Measurements from ENCODE around the gene BTD.
"Not testable (repeated sequence)": the region's sequence is repeated elsewhere in the genome, so short reads cannot be mapped to it uniquely, and the experiment has no call there.

The BTD gene, protein sequence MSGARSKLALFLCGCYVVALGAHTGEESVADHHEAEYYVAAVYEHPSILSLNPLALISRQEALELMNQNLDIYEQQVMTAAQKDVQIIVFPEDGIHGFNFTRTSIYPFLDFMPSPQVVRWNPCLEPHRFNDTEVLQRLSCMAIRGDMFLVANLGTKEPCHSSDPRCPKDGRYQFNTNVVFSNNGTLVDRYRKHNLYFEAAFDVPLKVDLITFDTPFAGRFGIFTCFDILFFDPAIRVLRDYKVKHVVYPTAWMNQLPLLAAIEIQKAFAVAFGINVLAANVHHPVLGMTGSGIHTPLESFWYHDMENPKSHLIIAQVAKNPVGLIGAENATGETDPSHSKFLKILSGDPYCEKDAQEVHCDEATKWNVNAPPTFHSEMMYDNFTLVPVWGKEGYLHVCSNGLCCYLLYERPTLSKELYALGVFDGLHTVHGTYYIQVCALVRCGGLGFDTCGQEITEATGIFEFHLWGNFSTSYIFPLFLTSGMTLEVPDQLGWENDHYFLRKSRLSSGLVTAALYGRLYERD

DNA sequence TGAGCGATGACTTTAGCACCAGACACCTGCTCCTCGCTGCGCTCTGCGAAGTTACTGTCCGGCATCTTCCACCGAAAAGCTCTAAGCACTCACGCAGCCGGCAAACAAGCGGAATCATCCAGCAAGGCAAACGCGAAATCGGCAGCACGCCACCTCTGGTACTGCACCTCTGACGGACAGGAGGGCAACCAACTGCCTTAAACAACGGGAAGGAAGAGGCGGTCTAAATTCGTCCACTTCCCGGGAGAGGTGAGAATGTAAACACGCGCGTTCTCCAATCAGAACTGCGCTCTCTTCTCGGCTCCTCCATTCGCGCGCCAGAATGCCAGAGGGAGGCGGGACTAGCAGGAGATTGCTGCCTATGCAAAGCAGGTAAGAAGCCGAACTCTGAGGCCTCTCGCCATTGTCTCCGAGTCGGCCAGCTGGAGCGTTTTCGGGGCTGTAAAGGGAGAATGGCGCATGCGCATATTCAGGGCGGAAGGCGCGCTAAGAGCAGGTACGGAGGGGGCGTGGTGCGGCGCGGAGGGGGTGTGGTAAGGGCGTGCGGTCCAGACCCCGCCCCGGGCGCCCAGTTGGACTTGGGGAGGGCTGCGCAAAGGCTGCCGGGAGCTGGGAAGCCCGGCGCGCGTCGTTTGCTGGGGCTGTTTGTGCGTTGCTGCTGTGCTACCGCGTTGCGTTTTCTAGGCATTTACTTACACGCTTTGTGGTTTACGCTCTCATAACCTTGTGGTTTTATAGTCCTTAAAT lies at the start of gene BTD, which contains the start of gene HACL1:
BTD (plus strand) TSS at position 347 of the 747 bp plus-strand sequence. CDS start 33,695 bp downstream, outside the sequence.
HACL1 (minus strand) TSS at position 171 of the 747 bp plus-strand sequence; CDS start at position 65, 106 bp downstream.
- DNase-seq = no peak

DNA sequence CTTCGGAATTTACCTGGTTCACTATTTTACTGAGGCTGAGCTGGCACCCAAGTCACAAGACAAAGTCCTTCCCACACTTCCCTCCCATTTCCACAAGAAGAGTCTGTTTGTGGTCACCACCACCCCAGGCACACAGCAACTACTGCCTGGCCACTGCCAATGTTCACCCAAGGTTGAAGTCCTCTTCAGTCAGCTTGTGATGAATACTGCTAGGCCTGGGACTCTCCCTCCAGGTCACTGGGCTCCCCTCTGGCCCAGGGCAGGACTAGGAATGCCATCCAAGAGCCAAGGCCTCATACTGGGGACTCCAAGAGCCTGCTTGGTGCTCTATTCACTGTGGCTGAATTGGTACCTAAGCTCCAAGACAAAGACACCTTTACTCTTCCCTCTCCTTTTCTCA lies 49.6 kb upstream of the BTD start:
- no peak for DNase-seq

DNA sequence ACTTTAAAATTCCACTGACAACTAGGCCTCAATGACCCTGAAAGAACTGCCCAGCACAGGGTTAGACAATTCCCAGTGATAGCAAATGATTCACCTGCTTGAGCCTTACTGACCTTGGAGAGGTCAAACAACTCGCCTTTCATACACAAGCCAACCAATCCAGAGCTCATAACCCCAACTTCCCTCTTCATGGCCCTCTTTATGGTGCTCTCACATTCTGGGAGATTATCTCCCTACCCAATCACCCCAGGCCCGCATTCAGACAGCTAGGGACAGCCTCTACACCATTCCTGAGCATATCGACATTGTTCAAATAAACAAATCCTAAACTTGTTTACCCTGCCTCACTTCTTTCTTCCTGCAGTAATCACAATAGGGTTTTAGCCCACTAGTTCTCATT lies 47.8 kb upstream of the BTD start:
- DNase-seq = no peak

DNA sequence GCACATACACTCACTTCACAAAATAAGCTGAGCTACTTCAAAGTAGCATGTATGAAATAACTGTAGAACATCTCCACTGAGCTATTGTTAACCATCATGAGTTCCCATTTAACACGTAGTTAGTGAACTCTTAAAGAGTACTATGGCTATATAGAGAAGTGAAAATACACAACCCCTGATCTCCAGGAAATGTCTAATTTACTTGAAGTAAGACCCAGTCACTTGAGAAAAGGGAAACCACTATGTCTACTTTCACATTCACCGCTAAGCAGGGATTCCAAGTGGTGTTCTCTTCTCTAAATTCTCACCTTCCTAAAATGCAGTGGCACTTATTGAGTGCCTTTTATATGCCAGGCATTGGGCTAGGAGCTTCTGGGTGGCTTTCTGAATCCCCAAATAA lies 45.0 kb upstream of the BTD start:
- no peak for DNase-seq

DNA sequence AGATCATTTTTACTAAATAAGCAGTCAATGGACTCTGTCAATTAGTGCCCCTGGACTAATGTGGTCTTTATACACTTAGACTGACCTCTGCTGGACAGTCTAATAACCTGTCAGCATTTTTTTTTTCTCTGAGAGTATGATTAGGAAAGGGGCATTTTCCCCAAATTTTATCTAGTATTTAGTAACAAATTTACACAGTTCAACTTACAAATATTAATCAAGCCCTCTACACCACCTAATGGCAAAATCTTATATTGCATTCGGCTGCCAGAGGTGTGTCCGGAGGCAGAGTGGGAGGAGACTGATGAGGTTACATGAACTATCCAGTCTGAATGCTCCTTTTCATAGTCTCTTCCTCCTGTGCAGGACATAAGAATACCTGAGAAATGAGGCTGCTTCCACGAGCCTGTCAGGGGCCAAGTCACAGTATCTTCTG lies 44.0 kb upstream of the BTD start:
- DNase-seq = no peak

DNA sequence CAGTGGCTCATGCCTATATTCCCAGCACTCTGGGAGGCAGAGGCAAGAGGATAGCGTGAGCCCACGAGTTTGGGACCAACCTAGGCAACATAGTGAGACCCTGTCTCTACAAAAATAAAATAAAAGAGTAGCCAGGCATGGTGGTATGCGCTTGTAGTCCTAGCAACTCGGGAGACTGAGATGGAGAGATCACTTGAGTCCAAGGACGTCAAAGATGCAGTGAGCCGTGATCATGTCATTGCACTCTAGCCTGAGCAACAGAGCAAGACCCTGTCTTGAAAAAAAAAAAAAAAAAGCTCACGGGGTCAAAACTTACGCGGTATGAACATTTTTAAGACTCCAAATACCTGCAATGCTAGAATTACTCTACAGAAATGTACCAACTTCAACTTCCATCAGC lies 43.0 kb upstream of the BTD start:
- DNase-seq = no peak

DNA sequence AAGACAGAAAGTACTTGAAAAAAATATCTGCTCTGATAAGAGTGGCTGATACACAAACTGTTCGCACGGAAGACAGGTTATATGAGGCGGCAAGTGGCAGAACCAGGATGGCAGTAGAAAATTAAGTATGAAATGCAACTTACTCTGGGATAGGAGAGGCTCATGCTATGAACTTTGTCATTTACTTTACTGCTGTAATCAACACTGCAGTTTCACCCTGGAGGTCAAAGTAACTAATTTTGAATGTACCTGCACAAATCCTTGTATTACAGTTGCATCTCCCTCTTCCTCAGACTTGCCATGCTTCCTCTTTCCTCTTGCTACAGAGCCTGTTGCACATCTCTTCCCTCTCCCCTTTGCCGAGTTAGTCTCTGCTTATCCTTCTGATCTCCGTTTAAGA lies 39.0 kb upstream of the BTD start:
- no peak for DNase-seq

DNA sequence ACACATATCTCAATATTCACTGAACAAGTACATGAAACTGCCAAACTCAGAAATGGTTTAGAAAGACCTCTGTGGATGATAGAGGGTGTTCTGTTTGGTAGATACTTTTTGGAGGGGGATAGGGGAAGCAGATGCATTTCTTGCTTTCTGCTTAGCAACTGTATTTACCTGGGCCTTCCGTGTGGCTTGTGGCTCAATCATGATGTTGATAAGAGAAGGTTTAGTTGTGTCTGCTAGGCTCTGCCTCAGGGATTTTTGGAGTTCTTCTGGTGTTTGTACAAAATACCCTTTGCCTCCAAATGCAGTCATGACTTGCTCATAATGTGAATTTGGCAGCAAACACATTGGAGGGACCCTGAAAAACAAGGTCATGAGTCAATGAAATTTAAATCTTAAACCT lies 38.4 kb upstream of the BTD start:
- DNase-seq = no peak

DNA sequence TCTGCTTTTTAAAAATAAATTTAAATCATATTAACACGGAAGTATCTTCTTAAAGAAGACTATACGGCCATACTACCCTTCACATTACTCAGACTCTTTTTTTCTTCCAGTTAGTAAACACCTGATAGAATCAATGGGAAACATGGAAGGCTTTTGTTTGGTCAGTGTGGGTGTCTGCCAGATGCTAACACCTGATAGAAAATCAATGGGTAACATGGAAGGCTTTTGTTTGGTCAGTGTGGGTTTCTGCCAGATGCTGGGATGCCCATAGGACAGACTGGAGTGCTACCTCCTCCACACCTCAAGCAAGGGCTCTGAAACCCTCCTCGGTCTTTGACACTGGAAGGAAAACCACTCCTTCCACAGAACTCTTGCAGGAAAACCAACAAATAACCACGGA lies 29.4 kb upstream of the BTD start:
- DNase-seq = no peak

DNA sequence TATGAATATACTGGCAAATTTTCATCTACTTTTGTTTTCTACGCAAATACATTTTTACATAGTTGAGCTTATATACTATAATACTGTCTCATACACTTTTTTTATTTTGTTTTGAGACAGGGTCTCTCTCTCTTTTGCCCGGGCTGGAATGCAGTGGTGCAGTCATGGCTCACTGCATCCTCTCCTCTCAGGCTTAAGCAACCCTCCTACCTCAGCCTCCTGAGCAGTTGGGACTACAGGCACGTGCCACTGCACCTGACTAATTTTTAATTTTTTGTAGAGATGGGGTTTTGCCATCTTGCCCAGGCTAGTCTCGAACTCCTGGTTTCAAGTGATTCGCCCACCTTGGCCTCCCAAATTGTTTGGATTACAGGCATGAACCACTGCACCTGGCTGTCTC lies 26.1 kb upstream of the BTD start:
- no peak for DNase-seq

DNA sequence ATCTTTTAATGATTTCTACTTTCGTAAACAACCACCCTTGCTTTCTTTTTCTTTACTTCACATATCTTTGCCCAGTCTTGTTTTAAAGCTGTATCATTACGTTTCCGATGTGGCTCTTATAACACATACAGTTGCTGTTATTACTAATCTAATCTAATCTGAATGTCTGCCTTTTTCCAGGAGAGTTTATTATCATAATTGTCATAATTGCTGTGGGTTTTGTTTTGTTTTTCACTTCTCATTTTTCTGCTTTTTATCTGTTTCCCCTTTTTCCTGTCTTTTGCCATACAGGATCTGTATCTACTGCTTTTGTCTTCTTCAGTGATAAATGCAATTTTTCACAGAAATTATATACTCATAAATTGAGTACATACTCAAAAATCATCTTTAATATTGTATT lies 25.1 kb upstream of the BTD start:
- no peak for DNase-seq

DNA sequence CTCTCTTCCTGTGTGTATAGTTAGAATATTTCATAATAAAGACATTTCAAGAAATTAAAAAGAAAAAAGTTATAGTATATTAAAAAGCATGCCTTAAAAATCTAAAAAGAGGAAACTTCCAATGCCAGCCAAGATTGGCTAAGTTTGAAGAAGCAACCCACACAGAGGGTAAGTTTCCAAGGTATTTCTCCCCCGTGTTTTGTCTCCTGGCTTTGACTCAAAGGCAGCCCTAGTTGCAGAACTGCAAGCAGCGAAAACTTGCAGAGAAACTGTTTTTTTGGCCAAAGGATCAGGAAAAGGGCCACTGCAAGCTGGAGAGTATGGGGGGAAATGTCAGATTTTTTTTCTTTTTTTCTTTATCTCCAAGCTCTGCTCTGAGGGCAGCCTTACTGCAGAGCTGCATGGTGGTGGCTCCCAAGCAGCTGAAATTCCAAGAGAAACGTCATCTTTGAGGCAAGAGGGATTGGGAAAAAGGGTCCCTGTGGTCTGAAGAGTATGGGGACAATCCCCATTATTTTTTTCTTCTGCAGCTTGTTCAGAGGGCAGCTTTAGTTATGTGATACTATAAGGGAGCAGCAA lies 23.2 kb upstream of the BTD start:
- DNase-seq = no peak

DNA sequence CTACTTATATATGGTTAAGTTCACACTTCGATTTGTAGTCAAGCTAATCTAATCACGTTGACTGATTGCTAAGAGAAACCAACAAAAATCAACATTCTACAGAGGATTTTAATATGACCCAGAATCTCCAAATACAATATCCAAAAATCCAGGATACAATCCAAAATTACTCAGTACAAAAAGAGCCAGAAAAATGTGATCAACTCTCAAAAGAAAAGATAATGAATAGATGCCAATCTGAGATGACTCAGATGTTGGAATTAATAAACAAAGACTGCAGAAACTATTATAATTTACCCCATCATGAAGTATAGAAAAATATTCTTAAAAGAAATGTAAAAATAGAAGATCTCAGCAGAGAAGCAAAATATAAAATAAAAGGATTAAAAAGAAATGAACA lies 22.5 kb upstream of the BTD start:
- no peak for DNase-seq

DNA sequence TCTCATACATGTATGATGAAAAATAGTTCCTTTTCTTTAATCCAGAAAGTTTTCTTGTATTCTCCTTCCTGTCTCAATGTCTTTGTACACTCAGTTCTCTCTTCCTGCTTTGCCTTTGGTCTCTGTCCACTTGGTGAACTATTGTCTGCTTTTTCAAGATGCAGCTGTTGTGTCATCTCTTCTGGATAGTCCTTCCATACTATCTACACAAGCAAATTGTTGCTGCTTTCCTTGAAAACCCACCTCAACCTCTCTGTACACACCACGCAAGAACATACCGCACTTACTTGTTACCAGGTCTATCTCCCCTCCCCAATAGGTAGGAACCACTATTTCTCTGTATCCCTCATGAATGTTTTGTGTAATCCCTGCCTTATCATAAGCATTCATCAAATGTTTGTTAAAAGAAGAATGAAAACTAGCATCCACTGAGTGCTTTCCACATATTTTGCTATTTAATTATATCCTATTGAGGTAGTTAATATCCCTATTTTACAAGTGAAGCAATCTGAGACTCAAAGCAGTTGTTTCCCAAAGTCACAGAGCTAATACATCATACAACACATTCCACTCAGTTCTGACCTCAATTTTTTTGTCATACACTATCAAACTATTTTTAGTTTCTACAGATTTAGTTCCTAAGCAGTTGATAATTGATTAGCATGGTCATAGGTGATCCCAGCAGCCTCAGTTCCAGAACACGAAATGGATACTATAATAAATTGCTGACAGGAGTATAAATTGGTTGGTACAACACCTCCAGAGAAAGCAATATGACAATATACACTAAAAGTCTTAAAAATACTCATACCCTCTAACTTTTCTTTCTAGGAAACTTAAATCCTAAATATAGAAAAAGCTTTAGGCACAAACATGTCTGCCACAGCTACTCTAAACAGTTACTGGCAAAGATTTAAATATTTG lies 19.8 kb upstream of the BTD start:
- no peak for DNase-seq

DNA sequence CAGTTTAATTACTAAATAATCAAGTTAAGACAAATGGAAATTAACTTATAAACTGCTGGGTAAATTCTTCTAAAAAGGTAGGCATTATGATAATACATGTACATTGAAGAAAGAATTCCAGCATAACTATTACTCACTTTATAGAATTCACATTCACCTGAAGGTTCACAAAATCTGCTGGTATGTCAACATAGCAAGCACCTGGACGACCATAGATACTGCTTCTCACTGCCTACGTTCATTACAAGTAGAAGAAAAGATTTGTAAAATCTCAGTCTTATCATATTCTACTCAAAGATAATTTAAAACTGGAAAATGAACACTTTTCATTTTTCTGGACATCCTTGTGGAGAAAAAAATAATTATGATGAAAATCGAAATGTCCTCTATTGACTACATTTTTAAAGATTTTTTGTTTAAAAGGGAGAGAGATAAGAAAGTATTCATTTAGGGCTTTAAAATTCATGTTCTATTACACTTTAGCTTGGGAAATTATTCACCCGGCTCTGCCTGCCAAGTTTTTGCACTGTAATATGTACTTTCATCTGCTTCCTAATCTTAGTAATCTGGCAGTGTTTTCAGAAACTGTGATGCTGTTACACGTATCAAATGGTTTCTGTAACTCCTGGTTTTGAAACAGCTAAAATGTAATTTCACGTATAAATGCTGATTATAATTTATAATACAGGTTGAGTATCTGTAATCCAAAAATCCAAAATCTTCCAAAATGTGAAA lies 16.3 kb upstream of the BTD start:
- no peak for DNase-seq

DNA sequence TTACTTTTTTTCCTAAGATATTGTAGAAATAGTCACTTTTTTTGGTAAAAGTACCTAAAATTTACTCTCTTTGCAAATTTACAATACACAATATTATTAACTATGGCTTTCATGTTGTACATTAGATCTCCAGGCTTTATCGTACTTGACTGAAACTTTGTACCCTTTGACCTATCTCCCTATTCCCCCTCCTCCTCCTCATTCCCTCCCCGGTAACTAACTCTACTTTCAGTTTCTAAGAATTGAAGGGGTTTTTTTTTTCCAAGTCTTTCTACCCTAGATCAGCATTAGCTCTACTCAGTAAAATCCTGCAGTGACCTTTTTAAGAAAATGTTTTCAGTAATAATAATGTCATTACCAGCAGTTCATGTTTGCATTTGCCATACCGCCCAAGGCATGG lies 10.3 kb upstream of the BTD start:
- DNase-seq = no peak

DNA sequence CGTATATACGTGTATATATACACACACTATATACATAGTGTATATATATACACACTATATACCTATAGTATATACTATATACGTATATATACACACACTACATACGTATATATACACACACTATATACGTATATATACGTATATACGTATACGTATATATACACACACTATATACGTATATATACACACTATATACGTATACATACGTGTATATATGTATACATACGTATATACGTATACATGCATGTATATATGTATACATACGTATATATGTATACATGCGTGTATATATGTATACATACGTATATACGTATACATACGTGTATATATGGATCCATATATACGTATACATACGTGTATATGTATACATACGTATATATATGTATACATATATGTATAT lies 9.6 kb upstream of the BTD start:
- no peak for DNase-seq

DNA sequence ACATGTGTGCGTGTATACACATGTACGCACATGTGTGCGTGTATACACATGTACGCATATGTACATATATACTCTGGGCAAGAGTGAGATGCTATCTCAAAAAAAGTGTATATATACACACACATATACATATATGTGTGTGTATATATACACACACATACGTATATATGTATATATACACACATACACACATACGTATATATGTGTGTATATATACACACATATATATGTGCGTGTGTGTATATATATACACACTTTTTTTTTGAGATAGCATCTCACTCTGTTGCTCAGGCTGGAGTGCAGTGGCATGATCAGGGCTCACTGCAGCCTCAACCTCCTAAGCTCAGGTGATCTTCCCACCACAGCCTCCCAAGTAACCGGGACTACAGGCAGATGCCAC lies 8.6 kb upstream of the BTD start:
- DNase-seq = no peak

DNA sequence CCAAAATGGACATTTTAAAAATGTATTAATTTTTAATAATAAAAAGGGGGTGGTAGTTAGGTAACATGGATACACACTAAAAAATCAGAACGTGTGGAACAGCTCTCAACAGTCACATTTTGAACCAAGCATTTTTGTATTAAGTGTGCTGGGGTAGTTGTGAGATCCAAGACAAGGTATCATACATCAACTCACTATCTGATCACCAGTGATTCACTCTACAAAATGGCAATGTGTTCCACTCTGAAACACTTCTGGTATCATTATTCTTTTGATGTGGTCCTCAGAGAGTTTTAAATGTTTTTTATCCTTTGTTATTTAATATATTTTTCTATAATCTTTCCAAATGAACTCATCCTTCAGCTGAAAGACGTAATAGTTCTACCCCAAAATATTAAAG lies 5.6 kb upstream of the BTD start:
- DNase-seq = no peak

DNA sequence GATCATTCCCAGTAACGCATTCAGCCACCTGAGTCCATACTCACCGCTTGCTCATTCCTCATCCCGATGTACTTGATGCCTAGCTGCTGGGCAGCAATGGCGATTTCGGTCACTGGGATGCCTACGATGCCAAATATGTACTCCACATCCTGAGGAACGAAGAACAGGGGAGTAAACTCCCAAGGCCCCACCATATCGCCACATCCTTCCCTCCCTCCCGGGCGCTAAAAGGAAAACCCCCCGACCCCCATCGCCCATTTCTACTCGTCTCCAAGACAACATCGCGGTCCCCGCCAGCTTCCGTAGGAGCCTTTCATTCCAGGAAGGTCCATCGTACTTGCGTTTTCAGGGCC lies 523 bp upstream of the BTD start:
- DNase-seq = no peak

DNA sequence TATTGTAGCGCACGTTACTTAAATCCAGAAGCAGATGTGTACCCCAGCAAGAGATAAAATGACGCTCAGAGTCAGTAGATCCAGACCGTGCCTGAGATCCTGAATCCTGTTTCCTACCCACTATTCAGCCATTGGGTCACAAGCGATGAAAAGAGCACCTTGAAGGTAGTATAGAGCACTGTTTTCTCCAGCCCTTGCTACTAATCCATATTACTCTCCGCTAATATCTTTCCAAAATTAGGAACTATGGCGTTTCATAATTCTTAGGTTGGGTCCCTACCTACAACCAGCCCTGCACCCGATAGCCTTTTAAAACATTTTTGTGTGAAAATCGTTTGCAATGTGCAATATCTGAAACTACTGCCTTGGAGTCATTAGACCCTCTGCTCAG lies 596 bp downstream of the BTD start:
- DNase-seq = no peak

DNA sequence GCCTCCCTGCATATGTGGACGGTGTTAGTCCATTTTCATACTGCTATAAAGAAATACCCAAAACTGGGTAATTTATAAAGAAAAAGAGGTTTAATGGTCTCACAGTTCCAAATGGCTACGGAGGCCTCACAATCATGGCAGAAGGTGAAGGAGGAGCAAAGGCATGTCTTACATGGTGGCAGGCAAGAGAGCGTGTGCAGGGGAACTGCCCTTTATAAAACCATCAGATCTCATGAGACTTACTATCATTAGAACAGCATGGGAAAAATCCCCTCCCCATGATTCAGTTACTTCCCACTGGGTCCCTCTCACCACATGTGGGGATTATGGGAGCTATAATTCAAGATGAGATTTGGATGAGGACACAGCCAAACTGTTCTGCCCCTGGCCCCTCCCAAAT lies 1.3 kb downstream of the BTD start:
- not testable (repeated sequence) for DNase-seq

Data from NCI-H1436 treated with DMSO at 0.1 percent for 48 hours (cell line).